H9 (cell line): ENCODE data around the gene SPOP. TPM values are rescaled to one million over a fixed set of nuclear protein-coding genes. Genes with fewer than 3 reads are reported as not detected.

ENCODE experiments used
- DNase-seq: peaks from one replicate; pipeline ENCODE4 v3.0.0-alpha.2; 2017
- H2AFZ ChIP-seq: one replicate; pipeline ENCODE4 v1.6.1; 2013; ENCODE audit warnings: mild to moderate bottlenecking, low read length, control low read depth, moderate library complexity
- H2AK5ac ChIP-seq: 2 replicates; pipeline ENCODE4 v1.6.1; 2013; ENCODE audit warnings: low read length, control low read depth, mixed read lengths; ENCODE audit not compliant: insufficient read length
- H2BK120ac ChIP-seq: one replicate; pipeline ENCODE4 v1.6.1; 2013; ENCODE audit warnings: low read depth, mild to moderate bottlenecking, low read length, control low read depth, inconsistent platforms; ENCODE audit not compliant: poor library complexity, severe bottlenecking
- H2BK12ac ChIP-seq: 2 replicates; pipeline ENCODE4 v1.6.1; 2013; ENCODE audit warnings: low read length, control low read depth, mixed read lengths, low read depth; ENCODE audit not compliant: insufficient read length
- H2BK15ac ChIP-seq: 2 replicates; pipeline ENCODE4 v1.6.1; 2013; ENCODE audit warnings: low read depth, low read length, control low read depth
- H2BK20ac ChIP-seq: one replicate; pipeline ENCODE4 v1.6.1; 2013; ENCODE audit warnings: low read depth, mild to moderate bottlenecking, low read length, control low read depth, inconsistent platforms; ENCODE audit not compliant: poor library complexity, severe bottlenecking
- H2BK5ac ChIP-seq: 2 replicates; pipeline ENCODE4 v1.6.1; 2013; ENCODE audit warnings: low read length, control low read depth, mixed read lengths; ENCODE audit not compliant: insufficient read length
- H3K14ac ChIP-seq: 2 replicates; pipeline ENCODE4 v1.6.1; 2013; ENCODE audit warnings: low read length, control low read depth; ENCODE audit not compliant: insufficient read depth
- H3K18ac ChIP-seq: 2 replicates; pipeline ENCODE4 v1.6.1; 2013; ENCODE audit warnings: low read depth, mild to moderate bottlenecking, mixed read lengths, low read length, control low read depth; ENCODE audit not compliant: insufficient read length
- H3K23ac ChIP-seq: 2 replicates; pipeline ENCODE4 v1.6.1; 2013; ENCODE audit warnings: low read length, control low read depth, mixed read lengths, low read depth; ENCODE audit not compliant: insufficient read length
- H3K23me2 ChIP-seq: 2 replicates; pipeline ENCODE4 v1.6.1; 2013; ENCODE audit warnings: low read depth, mild to moderate bottlenecking, mixed read lengths, low read length, control low read depth; ENCODE audit not compliant: insufficient read length, poor library complexity, severe bottlenecking
- H3K27ac ChIP-seq: 2 replicates; pipeline ENCODE4 v1.5.1; 2013; ENCODE audit warnings: low read length, control low read depth, mixed read lengths, low read depth; ENCODE audit not compliant: insufficient read length
- H3K27me3 ChIP-seq: 2 replicates; pipeline ENCODE4 v1.6.1; 2013; ENCODE audit warnings: low read length, control low read depth, inconsistent platforms; ENCODE audit not compliant: insufficient read depth
- H3K4ac ChIP-seq: 2 replicates; pipeline ENCODE4 v1.6.1; 2013; ENCODE audit warnings: low read depth, mild to moderate bottlenecking, control low read depth, inconsistent platforms, low read length, moderate library complexity
- H3K4me1 ChIP-seq: 2 replicates; pipeline ENCODE4 v1.6.1; 2013; ENCODE audit warnings: low read length, control low read depth, inconsistent platforms; ENCODE audit not compliant: insufficient read depth
- H3K4me2 ChIP-seq: 2 replicates; pipeline ENCODE4 v1.6.1; 2013; ENCODE audit warnings: low read length, control low read depth, mixed read lengths; ENCODE audit not compliant: insufficient read length, insufficient read depth
- H3K56ac ChIP-seq: 2 replicates; pipeline ENCODE4 v1.6.1; 2013; ENCODE audit warnings: low read depth, mild to moderate bottlenecking, mixed read lengths, low read length, control low read depth; ENCODE audit not compliant: insufficient read length
- H3K79me1 ChIP-seq: 2 replicates; pipeline ENCODE4 v1.6.1; 2013; ENCODE audit warnings: low read depth, mild to moderate bottlenecking, moderate library complexity, low read length, control low read depth, inconsistent platforms; ENCODE audit not compliant: insufficient read depth, poor library complexity, severe bottlenecking
- H3K79me2 ChIP-seq: 2 replicates; pipeline ENCODE4 v1.6.1; 2013; ENCODE audit warnings: low read length, control low read depth, inconsistent platforms; ENCODE audit not compliant: insufficient read depth
- H3K9ac ChIP-seq: 2 replicates; pipeline ENCODE4 v1.6.1; 2013; ENCODE audit warnings: low read length, control low read depth, mixed read lengths; ENCODE audit not compliant: insufficient read length; ENCODE audit errors: extremely low read depth
- H3K9me3 ChIP-seq: one replicate; pipeline ENCODE4 v1.6.1; 2013; ENCODE audit warnings: low read depth, low read length, inconsistent platforms; ENCODE audit not compliant: control insufficient read depth
- H3T11ph ChIP-seq: one replicate; pipeline ENCODE4 v1.6.1; 2013; ENCODE audit warnings: mild to moderate bottlenecking, low read length, control low read depth, inconsistent platforms
- H4K20me1 ChIP-seq: one replicate; pipeline ENCODE4 v1.6.1; 2013; ENCODE audit not compliant: control insufficient read depth, insufficient read length, insufficient read depth
- H4K5ac ChIP-seq: 2 replicates; pipeline ENCODE4 v1.6.1; 2013; ENCODE audit warnings: low read depth, mild to moderate bottlenecking, mixed read lengths, low read length, control low read depth; ENCODE audit not compliant: insufficient read length
- H4K8ac ChIP-seq: replicated peaks from 2 replicates; pipeline ENCODE4 v1.6.1; 2013; ENCODE audit warnings: low read length, control low read depth, mixed read lengths, low read depth; ENCODE audit not compliant: insufficient read length
- H4K91ac ChIP-seq: 2 replicates; pipeline ENCODE4 v1.6.1; 2013; ENCODE audit warnings: low read depth, mild to moderate bottlenecking, moderate library complexity, mixed read lengths, low read length, control low read depth; ENCODE audit not compliant: insufficient read length
- H3K27ac Mint-ChIP-seq, 3 experiments: 2 replicates in 2 of 3; 3 replicates in 1 of 3; pipeline ENCODE4 v1.8.0; 2020 to 2021; ENCODE audit warnings: mixed read lengths in 3 of 3, mild to moderate bottlenecking in 1 of 3, moderate library complexity in 1 of 3
- H3K27me3 Mint-ChIP-seq: 2 replicates; pipeline ENCODE4 v1.8.0; 2021; ENCODE audit warnings: low read depth, mild to moderate bottlenecking, moderate library complexity, mixed read lengths
- H3K36me3 Mint-ChIP-seq, 3 experiments: 2 replicates in 2 of 3; 3 replicates in 1 of 3; pipeline ENCODE4 v1.8.0; 2020 to 2021; ENCODE audit warnings: low read depth in 3 of 3, mixed read lengths in 3 of 3; ENCODE audit not compliant: insufficient read depth in 1 of 3
- H3K4me1 Mint-ChIP-seq, 2 experiments: 2 replicates each; pipeline ENCODE4 v1.8.0; 2020; ENCODE audit warnings: mixed read lengths in 2 of 2
- H3K4me3 Mint-ChIP-seq, 2 experiments: 2 replicates in 1 of 2; 3 replicates in 1 of 2; pipeline ENCODE4 v1.8.0; 2020 to 2021; ENCODE audit warnings: mild to moderate bottlenecking in 2 of 2, mixed read lengths in 2 of 2, moderate library complexity in 1 of 2
- H3K9me3 Mint-ChIP-seq, 2 experiments: 2 replicates in 1 of 2; 3 replicates in 1 of 2; pipeline ENCODE4 v1.8.0; 2020; ENCODE audit warnings: mild to moderate bottlenecking in 2 of 2, mixed read lengths in 2 of 2, moderate library complexity in 1 of 2
- CTCF ChIP-seq: fragments of 200-600 bp; sonication (generic); conservative IDR thresholded peaks from 3 replicates; pipeline ENCODE4 v1.8.0; 2021; ENCODE audit warnings: antibody characterized with exemption, mild to moderate bottlenecking
- WGBS: extraction: QIAGEN DNeasy Blood & Tissue Kit; methylation state at CpG from one replicate; pipeline ENCODE4 v1.1.7; 2013; ENCODE audit warnings: missing lambda C conversion rate, low lambda C conversion rate, mixed read lengths; ENCODE audit not compliant: insufficient read length; ENCODE audit errors: extremely low coverage; 5-methylcytosine and 5-hydroxymethylcytosine counted together
- total RNA-seq: library from RNA; stranded (reverse); gene quantifications from 2 replicates; pipeline ENCODE4 v1.2.1, GENCODE V29; 2021

The SPOP gene
- total RNA-seq, 1 experiment from 2014 or later, result 33.7 TPM

DNA sequence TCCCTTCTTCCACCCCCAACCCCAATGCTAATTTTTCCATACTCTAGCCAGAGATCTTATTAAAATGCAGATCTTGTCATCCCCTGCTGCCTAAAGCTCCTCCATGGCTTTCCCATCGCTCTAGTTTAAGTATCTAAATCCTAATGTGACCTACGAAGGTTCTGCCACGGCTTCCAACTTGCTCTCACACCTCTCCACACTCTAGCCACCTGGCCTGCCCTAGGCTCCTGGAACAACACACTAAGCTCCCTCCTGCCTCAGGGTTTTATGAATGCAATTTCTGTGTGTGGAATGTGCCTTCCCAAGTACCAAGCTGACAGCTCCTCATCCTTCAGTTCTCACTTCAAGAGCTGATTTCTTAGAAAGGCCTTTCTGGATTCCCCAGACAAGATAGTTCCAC, 85.6 kb downstream of the SPOP start:
- H3K9ac ChIP-seq, result no peak overlapping the region
- no peak for TF ChIP-seq CTCF
- no peak overlapping the region for H3K23ac ChIP-seq
- H3T11ph ChIP-seq, result no peak overlapping the region
- H3K4me1 ChIP-seq, result 0 out of 2 replicates have a peak, but pooled peaks cover 3% of the 10 kb centered on the region
- H2AFZ ChIP-seq, result no peak overlapping the region
- H3K18ac ChIP-seq, result no peak overlapping the region
- no peak overlapping the region for H2BK15ac ChIP-seq
- no peaks in the 10 kb centered on the region for H3K79me1 ChIP-seq
- Mint-ChIP-seq H3K9me3 (no peaks in the 10 kb centered on the region), H3K36me3 (peaks cover 0 to 5% (median 0%) of the 10 kb centered on the region in 3 experiments; a peak in 3 of 7 replicates), H3K4me3 (no peak overlapping the region), H3K27ac (peak overlapping the region in 1 of 3 experiments; percentile 0; a peak in 1 of 7 replicates), H3K27me3 (no peaks in the 10 kb centered on the region), H3K4me1 (peaks cover 10 to 15% of the 10 kb centered on the region in 2 experiments)
- no peak overlapping the region for H2BK20ac ChIP-seq
- no peak overlapping the region for H2BK120ac ChIP-seq
- no peak overlapping the region for H3K4me2 ChIP-seq
- H4K91ac ChIP-seq, result no peak overlapping the region
- H3K27me3 ChIP-seq, result no peaks in the 10 kb centered on the region
- H4K5ac ChIP-seq, result no peak overlapping the region
- no peak overlapping the region for H3K27ac ChIP-seq
- no peaks in the 10 kb centered on the region for H4K20me1 ChIP-seq
- no CpG with 5 or more reads among the region's 3 CpGs for WGBS
- no peak overlapping the region for H3K4ac ChIP-seq
- no peak overlapping the region for H2AK5ac ChIP-seq
- no peaks in the 10 kb centered on the region for H3K79me2 ChIP-seq
- H3K56ac ChIP-seq, result no peak overlapping the region
- no peak overlapping the region for H2BK12ac ChIP-seq
- H2BK5ac ChIP-seq, result no peak overlapping the region
- no peaks in the 10 kb centered on the region for H3K9me3 ChIP-seq
- H3K14ac ChIP-seq, result no peak overlapping the region
- no peak for DNase-seq
- H4K8ac ChIP-seq, result no peak overlapping the region
- no peaks in the 10 kb centered on the region for H3K23me2 ChIP-seq
